Fibroblast of upper back skin (primary cell): ENCODE measurements around the gene ARL14EP.

Experiments
- DNase-seq: peaks from one replicate; pipeline ENCODE4 v3.0.0-alpha.2; 2013

ARL14EP gene

GRCh38 chr11:30322826-30323710 lies at the start of gene ARL14EP:
Gene ARL14EP, plus strand, starts transcription at chr11:30323104. Its CDS starts 7,845 bp downstream, at chr11:30330949.
- peak; percentile 97 for DNase-seq

- DNase-seq, result no peak
These were observed 45.7 kb upstream of the ARL14EP start for GRCh38 chr11:30277176-30277575.

GRCh38 chr11:30279796-30280195 lies 43.1 kb upstream of the ARL14EP start:
- no peak for DNase-seq

- DNase-seq, result no peak
These were observed 41.2 kb upstream of the ARL14EP start for GRCh38 chr11:30281476-30282288.

GRCh38 chr11:30282289-30282631 lies 40.6 kb upstream of the ARL14EP start:
- DNase-seq, result no peak

GRCh38 chr11:30284836-30285235 lies 38.1 kb upstream of the ARL14EP start:
- DNase-seq, result no peak

DNA sequence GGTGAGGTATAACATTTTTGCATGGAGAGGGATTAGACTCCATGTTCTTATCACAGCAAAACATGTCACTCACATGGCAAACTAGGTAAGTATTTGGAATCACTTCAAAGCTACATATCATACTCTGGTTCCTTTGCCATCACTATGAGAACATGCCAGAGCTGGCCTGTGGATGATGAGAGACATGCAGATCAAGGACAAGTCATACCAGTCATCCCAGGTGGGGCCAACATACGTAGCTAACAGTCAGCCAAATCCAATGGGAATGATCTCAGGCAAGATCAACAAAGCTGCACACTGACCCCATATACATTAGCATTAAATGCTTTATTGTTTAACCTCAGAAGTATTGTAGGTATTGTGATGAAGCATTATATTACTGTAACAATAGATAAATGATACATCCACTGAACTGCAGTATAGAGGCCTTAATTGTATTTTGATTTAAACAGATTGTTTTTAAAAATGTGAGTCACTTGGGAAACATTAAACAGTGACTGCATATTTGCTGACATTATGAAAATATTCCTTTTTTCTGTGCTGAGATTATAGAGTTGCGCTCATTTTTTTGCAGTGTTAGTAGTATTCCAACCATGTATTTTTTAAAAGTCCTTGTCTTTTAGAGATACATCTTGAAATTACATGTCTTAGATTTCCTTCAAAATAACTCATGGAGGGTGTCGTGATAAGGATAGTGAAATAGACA lies 37.3 kb upstream of the ARL14EP start:
- no peak for DNase-seq

DNA sequence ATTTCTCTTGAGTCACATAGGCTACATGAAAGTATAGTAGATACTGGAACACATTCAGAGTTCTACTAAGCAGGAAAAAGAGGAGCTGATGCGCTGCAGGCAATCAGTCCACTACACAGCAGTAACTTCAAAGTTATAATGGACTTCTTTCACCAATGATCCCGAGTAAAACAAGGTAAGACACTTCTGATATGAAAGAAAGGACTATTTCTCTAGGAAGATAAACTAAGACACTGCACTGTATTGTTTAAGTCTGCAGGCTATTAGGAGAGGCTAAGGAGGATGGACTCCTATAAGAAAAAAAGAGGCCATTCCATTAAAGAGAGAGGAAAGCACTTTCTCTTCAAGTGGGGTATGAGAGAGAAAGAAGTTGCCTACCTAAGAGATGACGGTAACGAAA lies 31.6 kb upstream of the ARL14EP start:
- DNase-seq, result no peak

GRCh38 chr11:30292545-30292944 lies 30.4 kb upstream of the ARL14EP start:
- DNase-seq, result no peak

DNA sequence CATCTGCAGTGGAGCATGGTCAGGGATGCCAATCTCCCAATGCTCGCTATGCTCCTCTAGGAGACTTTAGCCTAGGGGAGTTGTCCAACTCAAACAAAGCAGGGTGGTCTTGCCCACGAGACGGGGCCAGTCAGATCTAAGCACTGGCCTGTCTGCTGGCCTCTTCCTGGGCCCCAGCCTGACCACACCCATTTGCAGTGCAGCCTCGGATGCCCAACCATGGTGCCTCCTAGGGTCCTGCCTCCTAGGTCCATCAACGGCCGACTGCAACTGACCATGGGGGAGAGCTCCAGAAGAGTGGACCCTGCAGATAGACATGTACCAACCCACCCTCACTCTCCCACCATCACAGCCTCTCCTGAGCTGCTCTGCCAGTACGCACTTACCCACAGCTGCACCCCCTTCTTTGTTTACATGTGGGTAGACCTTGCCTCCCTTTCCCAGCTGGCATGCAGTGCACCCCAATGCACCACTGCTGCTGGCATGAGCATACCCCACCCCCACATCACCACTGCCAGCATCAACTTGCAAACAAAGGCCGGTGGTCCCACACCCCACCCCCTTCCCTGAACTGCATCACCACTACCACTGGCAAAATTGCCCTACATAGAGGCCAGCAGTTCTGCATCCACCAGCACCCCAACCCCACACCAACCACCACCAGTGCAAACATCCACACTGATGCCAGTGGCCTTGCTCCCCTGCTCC lies 27.6 kb upstream of the ARL14EP start:
- DNase-seq, result no peak

DNA sequence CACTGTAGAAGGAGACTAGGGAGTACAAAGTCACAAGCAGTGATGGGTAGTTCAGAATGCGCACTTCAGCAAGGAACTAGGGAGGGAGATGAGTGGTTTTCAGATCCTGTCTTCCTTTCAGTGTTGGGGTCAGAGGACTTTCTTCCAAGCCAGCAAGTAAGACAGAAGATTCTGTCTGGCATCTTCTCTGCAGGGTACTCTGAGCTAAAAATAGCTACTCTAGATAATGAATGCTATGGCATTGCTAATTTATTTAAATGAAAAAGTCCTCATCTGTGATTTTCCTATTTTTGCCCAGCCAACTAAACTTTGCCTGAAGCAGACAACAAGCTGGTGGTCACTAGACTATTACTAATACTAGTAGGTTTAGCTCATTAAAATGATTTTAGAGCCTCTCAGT lies 18.3 kb upstream of the ARL14EP start:
- no peak for DNase-seq

- no peak for DNase-seq
These were observed 12.3 kb upstream of the ARL14EP start for GRCh38 chr11:30310623-30311022.

DNA sequence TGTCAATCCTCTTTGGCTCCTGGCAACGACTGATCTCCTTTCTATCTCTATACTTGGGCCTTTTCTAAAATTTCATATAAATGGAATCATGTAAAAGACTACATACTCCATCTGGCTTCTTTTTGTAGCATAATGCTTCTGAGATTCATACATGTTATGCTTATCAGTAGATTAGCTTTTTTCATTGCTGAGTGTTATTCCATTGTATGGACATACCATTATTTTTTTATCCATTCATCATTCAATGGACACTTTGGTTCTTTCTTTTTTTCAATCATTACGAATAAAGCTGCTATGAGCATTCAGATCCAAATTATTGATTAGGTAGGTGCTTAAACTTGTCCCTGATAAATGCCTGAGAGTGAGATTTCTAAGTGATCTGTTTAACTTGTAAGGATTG lies 11.7 kb upstream of the ARL14EP start:
- DNase-seq, result no peak

GRCh38 chr11:30312243-30312642 lies 10.7 kb upstream of the ARL14EP start:
- no peak for DNase-seq

DNA sequence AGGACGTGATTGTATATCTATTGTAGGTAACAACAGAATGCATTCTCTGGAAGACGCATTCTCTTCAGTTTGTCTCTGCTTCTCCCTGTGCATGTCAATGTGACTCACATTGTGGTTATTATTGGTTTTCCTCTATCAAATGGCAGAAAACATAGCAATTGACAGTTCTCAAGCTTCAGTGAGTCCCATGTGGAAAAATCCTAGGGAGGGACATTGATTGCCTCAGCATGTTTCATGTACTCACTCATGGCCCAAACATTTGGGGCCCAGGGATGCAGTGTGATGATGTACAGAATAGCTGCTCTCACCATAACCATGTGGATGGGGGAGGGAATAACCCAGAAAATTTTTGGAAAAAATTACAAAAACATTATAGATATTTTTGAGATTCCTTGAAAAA lies 9.3 kb upstream of the ARL14EP start:
- peak; percentile 45 for DNase-seq

GRCh38 chr11:30314625-30315024 lies 8.3 kb upstream of the ARL14EP start:
- DNase-seq, result peak; percentile 16

DNA sequence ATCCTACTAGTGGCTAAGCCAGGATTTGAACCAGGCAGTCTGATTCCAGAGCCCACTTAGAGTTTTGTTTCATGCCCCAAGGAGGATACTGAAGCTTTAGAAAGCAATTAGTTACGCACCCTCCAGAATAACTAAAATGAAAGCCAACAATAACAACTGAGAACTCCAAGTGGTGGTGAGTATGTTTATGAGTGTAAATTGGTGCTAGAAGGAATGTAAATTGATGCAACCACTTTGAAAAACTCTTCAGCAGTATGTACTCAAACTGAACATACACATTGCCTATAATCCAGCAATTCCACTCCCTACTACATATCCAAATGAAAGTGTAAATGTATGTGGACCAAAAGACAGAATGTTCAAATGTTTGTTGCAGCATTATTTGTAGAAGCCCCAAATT lies 6.7 kb upstream of the ARL14EP start:
- no peak for DNase-seq

DNA sequence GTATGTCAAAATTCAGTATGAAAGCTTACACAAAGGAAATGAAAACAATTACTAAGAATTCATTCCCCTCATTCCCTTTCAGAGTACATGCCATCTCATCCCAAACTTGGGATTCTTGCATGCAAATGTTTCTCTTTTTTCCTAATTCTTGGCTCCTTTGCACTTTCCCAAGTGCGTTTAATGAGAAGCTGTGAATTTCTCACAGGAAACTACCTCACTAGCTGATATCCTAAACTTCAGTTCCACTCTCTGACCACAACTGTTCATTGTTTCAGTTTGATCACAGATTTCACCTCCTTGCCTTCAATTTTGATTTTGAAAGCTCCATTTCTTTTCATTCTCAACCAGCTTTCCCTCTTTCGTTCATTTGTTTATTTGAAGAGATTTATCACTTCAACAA lies 5.9 kb upstream of the ARL14EP start:
- no peak for DNase-seq

DNA sequence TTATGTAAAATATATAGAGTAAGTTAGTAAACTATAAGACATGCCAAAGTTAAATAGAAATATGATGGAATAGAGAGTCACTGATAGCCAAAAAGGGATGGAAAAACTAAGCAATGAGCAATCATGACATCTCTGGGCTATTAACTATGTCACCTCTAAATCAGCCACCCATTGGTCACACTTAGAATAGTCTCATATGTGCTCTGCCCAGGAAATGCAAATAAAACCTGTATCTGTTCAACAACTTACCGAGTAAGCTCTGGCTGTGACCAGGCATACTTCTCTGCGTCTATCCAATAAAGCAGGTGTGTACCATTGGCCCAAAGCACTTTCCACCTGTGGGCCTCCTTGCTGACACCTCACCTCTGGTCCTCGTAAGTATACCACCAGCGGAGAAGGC lies 1.6 kb upstream of the ARL14EP start:
- no peak for DNase-seq

- DNase-seq, result no peak
These were observed 713 bp upstream of the ARL14EP start for GRCh38 chr11:30322191-30322590.

DNA sequence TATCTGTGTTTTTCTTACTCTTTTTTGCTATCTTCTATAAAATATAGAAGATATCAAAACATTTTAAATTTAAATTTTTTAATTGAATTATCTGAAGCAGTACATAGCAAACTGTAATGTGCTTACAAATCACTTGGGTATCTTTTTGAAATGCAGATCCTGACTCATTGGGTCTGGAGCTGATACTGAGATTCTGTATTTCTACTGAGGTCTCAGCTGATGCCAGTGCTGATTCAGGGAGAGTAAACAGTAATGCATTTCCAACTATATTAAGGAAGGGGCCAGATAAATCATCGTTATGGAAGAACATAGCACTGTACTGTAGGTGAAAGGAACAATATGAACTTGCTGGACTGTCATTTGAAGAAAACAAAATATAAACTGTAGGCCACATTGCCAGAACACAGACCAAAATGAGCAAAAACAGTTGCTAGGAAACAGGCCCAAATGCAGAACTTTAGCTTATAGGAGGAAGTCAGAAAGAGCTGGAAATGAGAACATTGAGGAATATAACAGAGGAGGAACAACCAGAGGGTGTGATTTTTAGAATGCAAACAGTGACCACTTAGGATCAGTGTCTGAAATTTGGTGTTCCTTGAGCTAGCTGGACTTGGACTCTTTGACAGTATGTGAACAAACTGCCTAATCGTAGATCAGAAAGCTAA lies 3.3 kb downstream of the ARL14EP start:
- DNase-seq, result no peak

GRCh38 chr11:30326906-30327305 lies 4.0 kb downstream of the ARL14EP start:
- DNase-seq, result no peak
